Panc1 (cell line): ENCODE measurements around the gene RANBP17.

Experiments
- CTCF ChIP-seq: fragments of 450-650 bp; IDR thresholded peaks from 2 replicates; pipeline ENCODE4 v1.5.1; 2017; ENCODE audit warnings: mild to moderate bottlenecking
- POLR2AphosphoS5 ChIP-seq: IDR thresholded peaks from 2 replicates; pipeline ENCODE4 v1.6.1; 2012; ENCODE audit warnings: mild to moderate bottlenecking, low read depth, low read length, moderate library complexity
- REST ChIP-seq, 2 experiments: IDR thresholded peaks; 2 replicates each; pipeline ENCODE4 v1.6.1; 2011 to 2012; ENCODE audit warnings: low read depth in 2 of 2, control low read depth in 1 of 2, low read length in 1 of 2, mild to moderate bottlenecking in 1 of 2, moderate library complexity in 1 of 2; ENCODE audit not compliant: insufficient read depth in 1 of 2

- TF ChIP-seq POLR2AphosphoS5 (no peak), REST (IDR thresholded peaks at IDR 0.05; ENCODE audit: insufficient read depth in 1 of 2, low read depth in 2 of 2, low read length in 1 of 2) (no peak), CTCF (no peak)
Observed at GRCh38 chr5:171143926-171144325, 282.1 kb downstream of the RANBP17 start.
